Osteoblast (primary cell): ENCODE measurements around the gene MPV17L2. TPM values are rescaled to one million over a fixed set of nuclear protein-coding genes. Genes with fewer than 3 reads are reported as not detected.

Experiments used
- DNase-seq: peaks from one replicate; pipeline ENCODE4 v3.0.0; 2011; ENCODE audit warnings: low spot score, mixed read lengths; ENCODE audit not compliant: insufficient read length; ENCODE audit errors: missing footprints
- H2AFZ ChIP-seq: 2 replicates; pipeline ENCODE4 v1.6.0; 2011; ENCODE audit warnings: mild to moderate bottlenecking, low read length
- H3K27ac ChIP-seq: 2 replicates; pipeline ENCODE4 v1.5.1; 2011; ENCODE audit warnings: mild to moderate bottlenecking, low read depth, low read length, moderate library complexity
- H3K27me3 ChIP-seq: 2 replicates; pipeline ENCODE4 v1.6.0; 2012; ENCODE audit warnings: mild to moderate bottlenecking, control low read depth, inconsistent platforms, low read length, moderate library complexity; ENCODE audit not compliant: insufficient read depth
- H3K36me3 ChIP-seq: 2 replicates; pipeline ENCODE4 v1.5.1; 2011; ENCODE audit warnings: mild to moderate bottlenecking, low read length, control low read depth, moderate library complexity; ENCODE audit not compliant: insufficient read depth
- H3K4me1 ChIP-seq: 2 replicates; pipeline ENCODE4 v1.5.1; 2011; ENCODE audit warnings: mild to moderate bottlenecking, low read length, control low read depth, moderate library complexity; ENCODE audit not compliant: insufficient read depth
- H3K4me2 ChIP-seq: 2 replicates; pipeline ENCODE4 v1.6.0; 2011; ENCODE audit warnings: mild to moderate bottlenecking, low read length; ENCODE audit not compliant: insufficient read depth
- H3K4me3 ChIP-seq: fragments of 200-600 bp; sonication (generic); 3 replicates; pipeline ENCODE4 v1.5.1; 2012; ENCODE audit warnings: mild to moderate bottlenecking, low read length, inconsistent platforms; ENCODE audit not compliant: insufficient read depth
- H3K79me2 ChIP-seq: 2 replicates; pipeline ENCODE4 v1.6.0; 2012; ENCODE audit warnings: mild to moderate bottlenecking, low read length, control low read depth, inconsistent platforms; ENCODE audit not compliant: insufficient read depth
- H3K9me3 ChIP-seq: 2 replicates; pipeline ENCODE4 v1.5.1; 2011; ENCODE audit warnings: low read depth, low read length, control low read depth
- H4K20me1 ChIP-seq: 2 replicates; pipeline ENCODE4 v1.6.0; 2012; ENCODE audit warnings: mild to moderate bottlenecking, low read length, control low read depth; ENCODE audit not compliant: insufficient read depth
- CTCF ChIP-seq: IDR thresholded peaks from 2 replicates; pipeline ENCODE4 v1.5.1; 2011; ENCODE audit warnings: mild to moderate bottlenecking, low read depth, low read length, moderate library complexity; ENCODE audit errors: extremely low read depth
- small RNA-seq: library from RNA; depleted of rRNA; stranded (forward); fragments of <200 nt; gene quantifications from one replicate; pipeline ENCODE3, GENCODE V24; 2012
- total RNA-seq: library from RNA; depleted of rRNA; stranded (reverse); fragments of >200 nt; gene quantifications from 2 replicates; pipeline ENCODE4 v1.2.3, GENCODE V29; 2012

MPV17L2 gene
- total RNA-seq, 1 donor = 8.3 TPM

GRCh38 chr19:18234194-18234593 is 41.2 kb downstream of the MPV17L2 start:
- H2AFZ ChIP-seq = no peak overlapping the region
- no peaks in the 10 kb centered on the region for H3K36me3 ChIP-seq
- no peak for TF ChIP-seq CTCF
- H3K27me3 ChIP-seq = peaks cover 7% of the 10 kb centered on the region
- H3K9me3 ChIP-seq = no peaks in the 10 kb centered on the region
- DNase-seq = peak; percentile 46
- no peak overlapping the region for H3K27ac ChIP-seq
- no peaks in the 10 kb centered on the region for H4K20me1 ChIP-seq
- no peaks in the 10 kb centered on the region for H3K4me1 ChIP-seq
- no peaks in the 10 kb centered on the region for H3K79me2 ChIP-seq
- no peak overlapping the region for H3K4me2 ChIP-seq
- H3K4me3 ChIP-seq = no peak overlapping the region

GRCh38 chr19:18239303-18239702 is 46.3 kb downstream of the MPV17L2 start:
- H2AFZ ChIP-seq = no peak overlapping the region
- no peak overlapping the region for H3K4me2 ChIP-seq
- TF ChIP-seq CTCF = no peak

GRCh38 chr19:18245297-18245696 is 52.3 kb downstream of the MPV17L2 start:
- no peaks in the 10 kb centered on the region for H3K79me2 ChIP-seq
- H3K4me2 ChIP-seq = no peak overlapping the region
- DNase-seq = no peak
- H3K4me3 ChIP-seq = no peak overlapping the region
- no peaks in the 10 kb centered on the region for H3K4me1 ChIP-seq
- no peak for TF ChIP-seq CTCF
- no peaks in the 10 kb centered on the region for H3K9me3 ChIP-seq
- no peak overlapping the region for H3K27ac ChIP-seq
- H3K36me3 ChIP-seq = no peaks in the 10 kb centered on the region
- no peaks in the 10 kb centered on the region for H4K20me1 ChIP-seq
- H3K27me3 ChIP-seq = no peaks in the 10 kb centered on the region
- no peak overlapping the region for H2AFZ ChIP-seq

More at GRCh38 chr19:18239303-18239702, 46.3 kb downstream of the MPV17L2 start:
- no peaks in the 10 kb centered on the region for H3K27me3 ChIP-seq
- no peak overlapping the region for H3K27ac ChIP-seq
- H3K79me2 ChIP-seq = no peaks in the 10 kb centered on the region
- DNase-seq = peak; percentile 82
- H3K4me3 ChIP-seq = no peak overlapping the region
- H3K36me3 ChIP-seq = no peaks in the 10 kb centered on the region
- no peaks in the 10 kb centered on the region for H4K20me1 ChIP-seq
- H3K4me1 ChIP-seq = no peaks in the 10 kb centered on the region
- no peaks in the 10 kb centered on the region for H3K9me3 ChIP-seq

Small RNA genes lying within 50 kb of the gene (small RNA-seq; reads per million reads assigned to genes)
- gene IFI30 = not detected

Other genes starting within 250 kb of the MPV17L2 start
- gene KCNN1, start 226.1 kb upstream of the MPV17L2 start, total RNA-seq = under 0.01 TPM in 1 of 2 replicates, not detected in the other
- gene ARRDC2, start 185.0 kb upstream of the MPV17L2 start, total RNA-seq = 15.9 and 22.4 TPM in 2 replicates
- 0.29 and 0.72 TPM in 2 replicates for gene IL12RB1, start 106.3 kb upstream of the MPV17L2 start, total RNA-seq
- gene MAST3, start 95.4 kb upstream of the MPV17L2 start, total RNA-seq = 5.4 and 5.6 TPM in 2 replicates
- 25.7 and 28.0 TPM in 2 replicates for gene PIK3R2, start 40.1 kb upstream of the MPV17L2 start, total RNA-seq
- 110 and 126 TPM in 2 replicates for gene IFI30, start 19.4 kb upstream of the MPV17L2 start, total RNA-seq
- gene RAB3A, start 10.8 kb downstream of the MPV17L2 start, total RNA-seq = 0.72 and 1.8 TPM in 2 replicates
- under 0.01 TPM in 1 of 2 replicates, not detected in the other for gene PDE4C, start 33.2 kb downstream of the MPV17L2 start, total RNA-seq
- 2.5 and 3.5 TPM in 2 replicates for gene IQCN, start 81.2 kb downstream of the MPV17L2 start, total RNA-seq
- 170 and 172 TPM in 2 replicates for gene JUND, start 88.4 kb downstream of the MPV17L2 start, total RNA-seq
- 74.3 and 74.6 TPM in 2 replicates for gene LSM4, start 129.9 kb downstream of the MPV17L2 start, total RNA-seq
- 31.1 and 56.3 TPM in 2 replicates for gene PGPEP1, start 147.4 kb downstream of the MPV17L2 start, total RNA-seq
- 61.6 and 74.2 TPM in 2 replicates for gene GDF15, start 192.9 kb downstream of the MPV17L2 start, total RNA-seq
- gene LRRC25, start 204.4 kb downstream of the MPV17L2 start, total RNA-seq = 0.88 and 1.1 TPM in 2 replicates
- 77.8 and 90.8 TPM in 2 replicates for gene SSBP4, start 226.2 kb downstream of the MPV17L2 start, total RNA-seq
- gene ISYNA1, start 244.9 kb downstream of the MPV17L2 start, total RNA-seq = 7.7 and 8.0 TPM in 2 replicates